H1 (cell line): ENCODE measurements around the gene CD59. TPM values are rescaled to one million over a fixed set of nuclear protein-coding genes. Genes with fewer than 3 reads are reported as not detected.

ENCODE experiments used
- CTCF ChIA-PET: fragments of 300-600 bp; sonication (Branson Sonifier 250); formaldehyde crosslinking; loops from one replicate; lab custom pipeline; 2021; ENCODE audit not compliant: partially characterized antibody; lab: Charles Lee
- POLR2A ChIA-PET: fragments of 300-600 bp; sonication (Branson Sonifier 250); formaldehyde crosslinking; loops from one replicate; lab custom pipeline; 2021; ENCODE audit warnings: inconsistent platforms; ENCODE audit not compliant: partially characterized antibody; lab: Charles Lee
- DNase-seq, 2 experiments: peaks; one replicate each; pipeline versions ENCODE4 v3.0.0 to v3.0.0-alpha.2; 2010 to 2022; ENCODE audit warnings: low spot score in 2 of 2, low read depth in 1 of 2, mixed read lengths in 1 of 2
- FAIRE-seq: peaks from 2 replicates; lab custom pipeline; 2011; peaks lifted over from hg19 to GRCh38; lab: Jason Lieb, UNC
- H2AFZ ChIP-seq: 2 replicates; pipeline ENCODE4 v1.8.1; 2012; ENCODE audit warnings: low read length, inconsistent platforms
- H2AK5ac ChIP-seq: 2 replicates; pipeline ENCODE4 v1.6.1; 2013; ENCODE audit warnings: low read depth, low read length
- H2BK120ac ChIP-seq: replicated peaks from 2 replicates; pipeline ENCODE3; 2013; ENCODE audit warnings: low read depth, low read length, inconsistent platforms
- H2BK12ac ChIP-seq: 2 replicates; pipeline ENCODE4 v1.6.1; 2013; ENCODE audit warnings: low read depth, low read length
- H2BK15ac ChIP-seq: 2 replicates; pipeline ENCODE4 v1.6.1; 2013; ENCODE audit warnings: low read length
- H2BK20ac ChIP-seq: 2 replicates; pipeline ENCODE4 v1.6.1; 2013; ENCODE audit warnings: low read length
- H2BK5ac ChIP-seq: 2 replicates; pipeline ENCODE4 v1.6.1; 2013; ENCODE audit warnings: low read depth, low read length
- H3K14ac ChIP-seq: 2 replicates; pipeline ENCODE4 v1.6.1; 2013; ENCODE audit warnings: inconsistent platforms; ENCODE audit not compliant: insufficient read length
- H3K18ac ChIP-seq: 2 replicates; pipeline ENCODE4 v1.6.1; 2013; ENCODE audit warnings: low read length; ENCODE audit errors: extremely low read depth
- H3K23ac ChIP-seq: 2 replicates; pipeline ENCODE4 v1.6.1; 2013; ENCODE audit warnings: inconsistent platforms; ENCODE audit not compliant: insufficient read length
- H3K23me2 ChIP-seq: 2 replicates; pipeline ENCODE4 v1.6.1; 2013; ENCODE audit warnings: low read depth, low read length
- H3K27ac ChIP-seq: 2 replicates; pipeline ENCODE4 v1.6.1; 2011; ENCODE audit warnings: low read depth, low read length, inconsistent platforms
- H3K27me3 ChIP-seq, 4 experiments: replicated peaks in 1 of 4; 1 replicate in 1 of 4; 2 replicates in 3 of 4; pipeline versions ENCODE4 v1.6.1 to v1.8.1; 2011 to 2013; ENCODE audit warnings: low read length in 3 of 4, mild to moderate bottlenecking in 3 of 4, inconsistent platforms in 2 of 4, mixed read lengths in 2 of 4, moderate library complexity in 1 of 4; ENCODE audit not compliant: control insufficient read depth in 3 of 4, insufficient read depth in 3 of 4; ENCODE audit errors: extremely low read depth in 1 of 4
- H3K36me3 ChIP-seq, 4 experiments: 2 replicates each; pipeline versions ENCODE4 v1.6.1 to v1.8.1; 2011 to 2013; ENCODE audit warnings: mild to moderate bottlenecking in 4 of 4, low read length in 3 of 4, moderate library complexity in 2 of 4, control low read depth in 1 of 4, inconsistent platforms in 1 of 4; ENCODE audit not compliant: insufficient read depth in 4 of 4, control insufficient read depth in 2 of 4
- H3K4ac ChIP-seq: replicated peaks from 2 replicates; pipeline ENCODE3; 2013; ENCODE audit warnings: low read length, low read depth, mixed read lengths, inconsistent platforms; ENCODE audit not compliant: insufficient read length
- H3K4me1 ChIP-seq, 4 experiments: replicated peaks in 1 of 4; 1 replicate in 1 of 4; 2 replicates in 3 of 4; pipeline versions ENCODE4 v1.6.1 to v1.8.1; 2011 to 2013; ENCODE audit warnings: low read length in 3 of 4, inconsistent platforms in 2 of 4, mixed read lengths in 1 of 4; ENCODE audit not compliant: insufficient read depth in 4 of 4, control insufficient read depth in 3 of 4
- H3K4me2 ChIP-seq, 2 experiments: 2 replicates each; pipeline versions ENCODE4 v1.6.1 to v1.8.1; 2011 to 2013; ENCODE audit warnings: low read depth in 2 of 2, low read length in 2 of 2, control low read depth in 1 of 2, inconsistent platforms in 1 of 2, mild to moderate bottlenecking in 1 of 2; ENCODE audit not compliant: insufficient read depth in 1 of 2
- H3K4me3 ChIP-seq, 4 experiments: fragments of 200-600, 300-600 bp in 1 of 4; sonication (generic), shearing (Covaris generic), sonication (Bioruptor Twin) in 1 of 4; 2 replicates each; pipeline versions ENCODE4 v1.5.1 to v1.8.1; 2011 to 2016; ENCODE audit warnings: low read length in 4 of 4, low read depth in 3 of 4, control low read depth in 2 of 4, inconsistent platforms in 2 of 4, mild to moderate bottlenecking in 2 of 4, mixed read lengths in 1 of 4, moderate library complexity in 1 of 4; ENCODE audit not compliant: insufficient read depth in 2 of 4; ENCODE audit errors: extremely low read depth in 1 of 4
- H3K56ac ChIP-seq: replicated peaks from 2 replicates; pipeline ENCODE3; 2013; ENCODE audit warnings: low read depth, mild to moderate bottlenecking, mixed read lengths, low read length, inconsistent platforms; ENCODE audit not compliant: insufficient read length
- H3K79me1 ChIP-seq: 2 replicates; pipeline ENCODE4 v1.6.1; 2013; ENCODE audit warnings: low read depth, low read length, control low read depth
- H3K79me2 ChIP-seq, 2 experiments: 2 replicates each; pipeline versions ENCODE4 v1.6.1 to v1.8.1; 2012 to 2013; ENCODE audit warnings: low read length in 2 of 2, mild to moderate bottlenecking in 2 of 2, inconsistent platforms in 1 of 2; ENCODE audit not compliant: insufficient read depth in 2 of 2, control insufficient read depth in 1 of 2
- H3K9ac ChIP-seq, 4 experiments: replicated peaks in 1 of 4; 1 replicate in 1 of 4; 2 replicates in 3 of 4; pipeline versions ENCODE4 v1.6.1 to v1.8.1; 2011 to 2013; ENCODE audit warnings: low read depth in 3 of 4, low read length in 3 of 4, control low read depth in 2 of 4, mild to moderate bottlenecking in 2 of 4, moderate library complexity in 2 of 4, inconsistent platforms in 1 of 4; ENCODE audit errors: extremely low read depth in 1 of 4
- H3K9me3 ChIP-seq, 2 experiments: 2 replicates each; pipeline versions ENCODE4 v1.6.1 to v1.8.1; 2012 to 2013; ENCODE audit warnings: mild to moderate bottlenecking in 2 of 2, moderate library complexity in 2 of 2, control low read depth in 1 of 2, inconsistent platforms in 1 of 2, low read depth in 1 of 2, low read length in 1 of 2, mixed read lengths in 1 of 2; ENCODE audit not compliant: insufficient read depth in 2 of 2
- H4K20me1 ChIP-seq, 2 experiments: replicated peaks in 1 of 2; 2 replicates each; pipeline versions ENCODE3 to v1.8.1; 2011 to 2013; ENCODE audit warnings: inconsistent platforms in 2 of 2, low read length in 2 of 2, mild to moderate bottlenecking in 1 of 2; ENCODE audit not compliant: insufficient read depth in 2 of 2, control insufficient read depth in 1 of 2
- H4K5ac ChIP-seq: 2 replicates; pipeline ENCODE4 v1.6.1; 2013; ENCODE audit warnings: low read length, low read depth, mixed read lengths, inconsistent platforms; ENCODE audit not compliant: insufficient read length
- H4K8ac ChIP-seq: 2 replicates; pipeline ENCODE4 v1.8.0; 2013; ENCODE audit warnings: mild to moderate bottlenecking, moderate library complexity, low read length, inconsistent platforms; ENCODE audit not compliant: insufficient read depth; ENCODE audit errors: extremely low read depth
- H4K91ac ChIP-seq: replicated peaks from 2 replicates; pipeline ENCODE3; 2013; ENCODE audit warnings: low read length, mixed read lengths, inconsistent platforms; ENCODE audit not compliant: insufficient read length
- WGBS, 2 experiments: shearing (Covaris generic) in 1 of 2; methylation state at CpG; one replicate each; pipeline versions ENCODE4 v1.1.6 to v1.1.7; 2013 to 2015; ENCODE audit warnings: low lambda C conversion rate in 2 of 2, mixed read lengths in 2 of 2, inconsistent platforms in 1 of 2, low coverage in 1 of 2, missing lambda C conversion rate in 1 of 2; ENCODE audit not compliant: insufficient replicate concordance in 2 of 2, insufficient coverage in 1 of 2, insufficient read length in 1 of 2; ENCODE audit errors: extremely low coverage in 1 of 2, missing lambda C conversion rate in 1 of 2; 5-methylcytosine and 5-hydroxymethylcytosine counted together
- polyA plus RNA-seq, 7 experiments: library from polyadenylated mRNA; depleted of rRNA in 3 of 7; stranded (reverse) in 5 of 7; unstranded in 2 of 7; fragments of >200 nt in 5 of 7; fragments of 200-250 nt in 2 of 7; gene quantifications; 1 replicate in 5 of 7; 2 replicates in 1 of 7; 4 replicates in 1 of 7; pipeline versions ENCODE4 v1.2.1 to v1.2.3, GENCODE V29; 2011 to 2013; ENCODE audit warnings: missing spikeins in 2 of 7, mixed read lengths in 2 of 7
- total RNA-seq: library from RNA; stranded (reverse); fragmentation: NEBNext Ultra II Directional; extraction: Animal tissue kit (Norgen Biotek cat#: 25700); gene quantifications from 2 replicates; pipeline ENCODE4 v1.2.1, GENCODE V29; 2021

The CD59 gene
- total and polyA plus RNA-seq, 2 of the 8 experiments (the other 6 are each of a cell fraction or from before 2014, with no cell fraction given) = 63.1 to 90.3 TPM

DNA sequence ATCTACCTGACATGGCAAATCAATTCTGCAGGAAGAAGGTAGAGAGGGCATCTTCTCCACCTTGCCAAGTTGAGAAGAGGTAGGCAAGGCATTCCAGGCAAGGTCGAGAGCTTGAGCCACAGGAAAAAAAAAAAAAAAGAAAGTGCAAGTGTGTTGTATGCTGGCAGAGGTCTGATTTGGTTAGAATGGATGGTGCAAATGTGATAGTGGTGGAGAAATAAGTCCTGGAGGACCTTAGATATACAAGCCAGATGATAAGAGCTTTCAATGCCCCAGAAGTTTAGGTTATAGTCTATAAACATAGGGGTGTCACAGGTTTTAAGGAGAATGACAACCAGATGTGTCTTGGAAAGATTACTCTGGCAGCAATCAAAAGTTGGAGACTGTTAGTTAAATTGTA, 36.6 kb upstream of the CD59 start:
- H3K79me1 ChIP-seq = no peaks in the 10 kb centered on the region
- H3K23ac ChIP-seq = no peak overlapping the region
- H2BK12ac ChIP-seq = no peak overlapping the region
- no peak overlapping the region for H2AK5ac ChIP-seq
- no peak overlapping the region for H3K27ac ChIP-seq
- no peaks in the 10 kb centered on the region for H3K9me3 ChIP-seq
- no peak overlapping the region for H2BK5ac ChIP-seq
- FAIRE-seq (no peak), DNase-seq (no peak)
- ChIA-PET CTCF (interaction anchor here (0.7 to 2.1 kb wide), 3 partner anchors 9 to 57 kb away, joined by 4 to 9 read pairs (median 5); no protein-coding TSS in a partner anchor), POLR2A (interaction anchor here (1.6 kb wide), 1 partner anchor 9 kb away, joined by 3 read pairs; no protein-coding TSS in a partner anchor)
- no peak overlapping the region for H3K14ac ChIP-seq
- peaks cover 0 to 2% (median 0%) of the 10 kb centered on the region in 4 experiments; a peak in 2 of 8 replicates for H3K36me3 ChIP-seq
- no peak overlapping the region for H4K5ac ChIP-seq
- 71% methylated on average over 1 of the region's 1 CpG; no CpG with 5 or more reads in 1 of the 2 experiments for WGBS, 2 experiments
- peak overlapping the region in 1 of 2 experiments; percentile 90; a peak in 1 of 4 replicates for H3K4me2 ChIP-seq
- H2AFZ ChIP-seq = no peak overlapping the region
- H2BK15ac ChIP-seq = no peak overlapping the region
- H3K23me2 ChIP-seq = peaks cover 7% of the 10 kb centered on the region; the same call in 1 of the 2 replicates
- H3K4ac ChIP-seq = no peak overlapping the region
- no peak overlapping the region for H4K8ac ChIP-seq
- no peak overlapping the region for H3K56ac ChIP-seq
- H4K91ac ChIP-seq = no peak overlapping the region
- 0 out of 4 replicates have a peak, but pooled peaks cover 0 to 9% of the 10 kb centered on the region in 2 experiments for H3K79me2 ChIP-seq
- H2BK120ac ChIP-seq = no peak overlapping the region
- H3K4me1 ChIP-seq = peaks cover 0 to 5% (median 4%) of the 10 kb centered on the region in 4 experiments; a peak in 6 of 7 replicates
- H4K20me1 ChIP-seq = peaks cover 2 to 13% of the 10 kb centered on the region in 2 experiments
- H2BK20ac ChIP-seq = no peak overlapping the region
- H3K18ac ChIP-seq = no peak overlapping the region
- H3K9ac ChIP-seq = no peak overlapping the region
- H3K4me3 ChIP-seq = peak overlapping the region in 1 of 4 experiments; percentile 90; a peak in 1 of 8 replicates
- peaks cover 0 to 13% (median 2%) of the 10 kb centered on the region in 4 experiments; a peak in 3 of 7 replicates for H3K27me3 ChIP-seq
